GM21360 (cell line): ENCODE measurements around the gene TPM2.

ENCODE experiments used
- ATAC-seq: cut with Tn5 transposase; IDR thresholded peaks from one replicate; pipeline ENCODE4 v1.9.1; 2021; ENCODE audit warnings: mild to moderate bottlenecking, moderate library complexity; ENCODE audit not compliant: unreplicated experiment

Gene TPM2

DNA sequence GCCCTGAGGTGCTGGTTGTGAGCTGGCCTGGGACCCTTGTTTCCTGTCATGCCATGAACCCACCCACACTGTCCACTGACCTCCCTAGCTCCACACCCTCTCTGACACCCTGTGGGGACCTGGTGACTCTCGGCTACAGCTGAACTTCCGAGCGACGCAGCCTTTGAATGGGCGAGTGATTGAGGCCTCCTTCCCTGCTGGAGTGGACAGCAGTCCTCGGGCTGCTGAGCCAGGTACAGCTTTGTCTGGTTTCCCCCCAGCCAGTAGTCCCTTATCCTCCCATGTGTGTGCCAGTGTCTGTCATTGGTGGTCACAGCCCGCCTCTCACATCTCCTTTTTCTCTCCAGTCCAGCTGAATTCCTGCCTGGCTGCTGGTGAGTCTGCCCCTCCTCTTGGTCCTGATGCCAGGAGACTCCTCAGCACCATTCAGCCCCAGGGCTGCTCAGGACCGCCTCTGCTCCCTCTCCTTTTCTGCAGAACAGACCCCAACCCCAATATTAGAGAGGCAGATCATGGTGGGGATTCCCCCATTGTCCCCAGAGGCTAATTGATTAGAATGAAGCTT is 9.9 kb downstream of the TPM2 start:
- ATAC-seq, result no peak

DNA sequence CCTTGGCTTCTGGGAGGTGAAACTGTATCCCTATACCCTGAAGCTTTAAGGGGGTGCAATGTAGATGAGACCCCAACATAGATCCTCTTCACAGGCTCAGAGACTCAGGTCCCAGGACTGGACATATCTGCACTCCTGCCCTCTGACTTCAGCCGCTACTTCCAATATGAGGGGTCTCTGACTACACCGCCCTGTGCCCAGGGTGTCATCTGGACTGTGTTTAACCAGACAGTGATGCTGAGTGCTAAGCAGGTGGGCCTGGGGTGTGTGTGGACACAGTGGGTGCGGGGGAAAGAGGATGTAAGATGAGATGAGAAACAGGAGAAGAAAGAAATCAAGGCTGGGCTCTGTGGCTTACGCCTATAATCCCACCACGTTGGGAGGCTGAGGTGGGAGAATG is 10.6 kb downstream of the TPM2 start:
- ATAC-seq, result no peak

DNA sequence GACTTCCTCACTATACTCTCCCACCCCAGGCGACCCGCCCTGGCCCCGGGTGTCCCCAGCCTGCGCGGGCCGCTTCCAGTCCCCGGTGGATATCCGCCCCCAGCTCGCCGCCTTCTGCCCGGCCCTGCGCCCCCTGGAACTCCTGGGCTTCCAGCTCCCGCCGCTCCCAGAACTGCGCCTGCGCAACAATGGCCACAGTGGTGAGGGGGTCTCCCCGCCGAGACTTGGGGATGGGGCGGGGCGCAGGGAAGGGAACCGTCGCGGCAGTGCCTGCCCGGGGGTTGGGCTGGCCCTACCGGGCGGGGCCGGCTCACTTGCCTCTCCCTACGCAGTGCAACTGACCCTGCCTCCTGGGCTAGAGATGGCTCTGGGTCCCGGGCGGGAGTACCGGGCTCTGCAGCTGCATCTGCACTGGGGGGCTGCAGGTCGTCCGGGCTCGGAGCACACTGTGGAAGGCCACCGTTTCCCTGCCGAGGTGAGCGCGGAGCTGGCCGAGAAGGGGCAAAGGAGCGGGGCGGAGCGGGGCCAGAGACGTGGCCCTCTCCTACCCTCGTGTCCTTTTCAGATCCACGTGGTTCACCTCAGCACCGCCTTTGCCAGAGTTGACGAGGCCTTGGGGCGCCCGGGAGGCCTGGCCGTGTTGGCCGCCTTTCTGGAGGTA is 13.9 kb downstream of the TPM2 start:
- ATAC-seq, result no peak

DNA sequence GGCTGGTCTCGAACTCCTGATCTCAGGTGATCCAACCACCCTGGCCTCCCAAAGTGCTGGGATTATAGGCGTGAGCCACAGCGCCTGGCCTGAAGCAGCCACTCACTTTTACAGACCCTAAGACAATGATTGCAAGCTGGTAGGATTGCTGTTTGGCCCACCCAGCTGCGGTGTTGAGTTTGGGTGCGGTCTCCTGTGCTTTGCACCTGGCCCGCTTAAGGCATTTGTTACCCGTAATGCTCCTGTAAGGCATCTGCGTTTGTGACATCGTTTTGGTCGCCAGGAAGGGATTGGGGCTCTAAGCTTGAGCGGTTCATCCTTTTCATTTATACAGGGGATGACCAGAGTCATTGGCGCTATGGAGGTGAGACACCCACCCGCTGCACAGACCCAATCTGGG is 14.5 kb downstream of the TPM2 start:
- no peak for ATAC-seq

DNA sequence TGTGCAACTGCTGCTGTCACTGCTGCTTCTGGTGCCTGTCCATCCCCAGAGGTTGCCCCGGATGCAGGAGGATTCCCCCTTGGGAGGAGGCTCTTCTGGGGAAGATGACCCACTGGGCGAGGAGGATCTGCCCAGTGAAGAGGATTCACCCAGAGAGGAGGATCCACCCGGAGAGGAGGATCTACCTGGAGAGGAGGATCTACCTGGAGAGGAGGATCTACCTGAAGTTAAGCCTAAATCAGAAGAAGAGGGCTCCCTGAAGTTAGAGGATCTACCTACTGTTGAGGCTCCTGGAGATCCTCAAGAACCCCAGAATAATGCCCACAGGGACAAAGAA is 15.7 kb downstream of the TPM2 start:
- ATAC-seq, result no peak

DNA sequence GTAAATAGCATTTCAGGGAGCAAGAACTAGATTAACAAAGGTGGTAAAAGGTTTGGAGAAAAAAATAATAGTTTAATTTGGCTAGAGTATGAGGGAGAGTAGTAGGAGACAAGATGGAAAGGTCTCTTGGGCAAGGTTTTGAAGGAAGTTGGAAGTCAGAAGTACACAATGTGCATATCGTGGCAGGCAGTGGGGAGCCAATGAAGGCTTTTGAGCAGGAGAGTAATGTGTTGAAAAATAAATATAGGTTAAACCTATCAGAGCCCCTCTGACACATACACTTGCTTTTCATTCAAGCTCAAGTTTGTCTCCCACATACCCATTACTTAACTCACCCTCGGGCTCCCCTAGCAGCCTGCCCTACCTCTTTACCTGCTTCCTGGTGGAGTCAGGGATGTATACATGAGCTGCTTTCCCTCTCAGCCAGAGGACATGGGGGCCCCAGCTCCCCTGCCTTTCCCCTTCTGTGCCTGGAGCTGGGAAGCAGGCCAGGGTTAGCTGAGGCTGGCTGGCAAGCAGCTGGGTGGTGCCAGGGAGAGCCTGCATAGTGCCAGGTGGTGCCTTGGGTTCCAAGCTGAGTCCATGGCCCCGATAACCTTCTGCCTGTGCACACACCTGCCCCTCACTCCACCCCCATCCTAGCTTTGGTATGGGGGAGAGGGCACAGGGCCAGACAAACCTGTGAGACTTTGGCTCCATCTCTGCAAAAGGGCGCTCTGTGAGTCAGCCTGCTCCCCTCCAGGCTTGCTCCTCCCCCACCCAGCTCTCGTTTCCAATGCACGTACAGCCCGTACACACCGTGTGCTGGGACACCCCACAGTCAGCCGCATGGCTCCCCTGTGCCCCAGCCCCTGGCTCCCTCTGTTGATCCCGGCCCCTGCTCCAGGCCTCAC is 16.3 kb downstream of the TPM2 start, which contains the start of gene CA9:
Gene CA9, plus strand, starts transcription at position 797 of the 893 bp plus-strand sequence. Its CDS starts 32 bp downstream, at position 829.
- ATAC-seq, result no peak

DNA sequence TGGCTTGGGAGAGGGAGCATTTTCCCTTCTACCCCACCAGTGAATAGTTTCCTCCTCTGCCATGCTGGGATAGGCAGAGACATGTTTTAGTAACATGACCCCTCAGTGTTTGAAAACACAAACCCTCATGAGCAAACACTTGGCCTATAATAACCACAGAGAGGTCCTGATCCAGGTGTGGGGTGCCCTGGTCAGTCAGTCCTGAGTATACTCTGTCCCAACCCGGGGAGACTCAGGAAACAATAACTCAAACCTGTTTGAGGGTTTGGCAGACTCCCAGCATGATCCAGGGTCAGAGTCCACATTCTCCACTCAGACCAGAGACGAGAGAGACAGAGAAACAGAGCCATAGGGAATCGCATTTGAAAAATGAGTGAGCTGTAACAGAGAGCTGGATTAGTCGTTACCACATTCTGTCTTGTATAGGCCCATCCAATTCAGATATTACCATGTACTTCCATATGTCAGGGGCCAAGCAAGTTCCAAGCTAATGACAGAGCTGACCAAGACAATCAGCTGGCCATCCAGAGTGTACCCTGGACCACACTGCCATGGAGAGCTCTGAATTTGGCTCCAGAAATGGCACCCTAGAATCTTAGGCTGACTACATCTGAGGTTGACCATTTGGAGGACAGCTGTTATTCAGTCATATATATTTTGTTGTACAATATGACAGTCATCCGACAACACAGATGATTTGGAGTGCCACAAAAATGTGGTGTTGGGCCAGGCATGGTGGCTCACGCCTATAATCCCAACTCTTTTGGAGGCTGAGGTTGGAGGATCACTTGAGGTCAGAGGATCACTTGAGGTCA is 20.2 kb downstream of the TPM2 start:
- ATAC-seq, result no peak

DNA sequence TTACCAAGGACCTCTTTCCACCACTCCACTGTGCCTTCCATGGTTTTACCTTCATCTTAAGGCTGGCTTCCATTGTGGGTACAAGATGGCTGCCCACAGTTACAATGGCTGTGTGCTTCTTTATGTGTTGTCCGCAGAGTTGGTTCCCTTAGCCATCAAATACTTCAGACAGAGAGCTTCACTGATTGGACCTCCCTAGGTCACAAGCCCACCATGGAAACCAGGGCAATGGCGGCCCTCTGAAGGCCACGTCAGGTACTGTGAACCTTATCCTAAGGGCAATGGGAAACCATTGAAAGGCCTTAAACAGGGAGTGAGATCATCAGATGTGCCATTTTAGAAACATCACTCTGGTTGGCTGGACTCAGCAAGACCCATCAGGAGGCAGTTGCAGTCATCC is 21.8 kb downstream of the TPM2 start:
- no peak for ATAC-seq

DNA sequence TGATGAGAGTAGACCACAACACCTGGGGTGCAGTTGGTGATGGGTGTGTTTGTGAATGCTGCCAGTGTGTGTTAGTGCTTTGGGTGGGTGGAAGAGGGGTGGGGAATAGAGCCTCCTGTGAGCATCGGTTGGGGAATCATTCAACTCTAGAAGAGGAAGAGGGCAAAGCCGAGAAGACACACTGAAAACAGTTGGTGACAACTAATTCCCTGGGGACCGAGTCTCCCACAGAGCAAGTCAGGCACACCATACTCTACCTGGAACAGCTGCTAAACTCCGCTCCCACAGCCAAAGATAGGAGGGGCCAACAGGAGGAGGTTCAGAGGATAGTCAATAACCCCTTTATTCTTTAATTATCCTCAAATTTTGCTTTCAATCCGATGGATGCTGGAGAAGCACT is 23.2 kb downstream of the TPM2 start:
- ATAC-seq, result no peak

DNA sequence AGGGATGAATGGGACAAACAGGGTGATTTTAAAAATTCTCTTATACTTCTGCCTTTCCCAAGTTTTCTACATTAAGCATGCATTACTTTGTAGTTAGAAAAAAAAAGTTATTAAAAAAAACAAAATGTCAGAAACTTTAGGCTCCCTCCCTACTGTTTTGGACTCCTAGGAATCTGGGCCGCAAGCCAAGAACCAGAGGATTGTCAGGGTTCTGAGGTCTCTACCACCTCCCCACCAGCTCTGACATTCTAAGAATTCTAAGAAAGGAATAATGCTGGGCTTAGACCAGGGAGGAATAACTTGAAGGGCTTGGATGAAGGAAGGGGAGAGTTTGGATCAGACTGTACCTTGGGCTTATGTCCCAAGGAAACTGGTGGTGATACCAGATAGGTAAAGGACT is 23.7 kb downstream of the TPM2 start:
- no peak for ATAC-seq

DNA sequence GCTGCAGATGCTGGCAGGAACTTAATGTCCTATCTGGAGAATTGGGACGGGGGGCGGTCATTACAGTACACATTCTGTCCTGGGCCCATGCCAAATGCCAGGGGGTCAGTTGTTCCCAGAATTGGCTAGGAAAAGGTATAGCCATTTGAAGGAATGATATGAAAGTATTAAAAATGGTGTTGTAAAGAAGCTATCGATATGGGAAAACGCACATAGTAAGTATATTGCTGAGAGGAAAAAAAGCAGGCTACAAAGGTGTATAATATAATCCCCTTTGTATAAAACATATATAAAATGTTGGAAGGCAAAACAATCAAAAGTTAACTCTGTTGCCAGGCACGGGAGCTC is 24.3 kb downstream of the TPM2 start:
- no peak for ATAC-seq

DNA sequence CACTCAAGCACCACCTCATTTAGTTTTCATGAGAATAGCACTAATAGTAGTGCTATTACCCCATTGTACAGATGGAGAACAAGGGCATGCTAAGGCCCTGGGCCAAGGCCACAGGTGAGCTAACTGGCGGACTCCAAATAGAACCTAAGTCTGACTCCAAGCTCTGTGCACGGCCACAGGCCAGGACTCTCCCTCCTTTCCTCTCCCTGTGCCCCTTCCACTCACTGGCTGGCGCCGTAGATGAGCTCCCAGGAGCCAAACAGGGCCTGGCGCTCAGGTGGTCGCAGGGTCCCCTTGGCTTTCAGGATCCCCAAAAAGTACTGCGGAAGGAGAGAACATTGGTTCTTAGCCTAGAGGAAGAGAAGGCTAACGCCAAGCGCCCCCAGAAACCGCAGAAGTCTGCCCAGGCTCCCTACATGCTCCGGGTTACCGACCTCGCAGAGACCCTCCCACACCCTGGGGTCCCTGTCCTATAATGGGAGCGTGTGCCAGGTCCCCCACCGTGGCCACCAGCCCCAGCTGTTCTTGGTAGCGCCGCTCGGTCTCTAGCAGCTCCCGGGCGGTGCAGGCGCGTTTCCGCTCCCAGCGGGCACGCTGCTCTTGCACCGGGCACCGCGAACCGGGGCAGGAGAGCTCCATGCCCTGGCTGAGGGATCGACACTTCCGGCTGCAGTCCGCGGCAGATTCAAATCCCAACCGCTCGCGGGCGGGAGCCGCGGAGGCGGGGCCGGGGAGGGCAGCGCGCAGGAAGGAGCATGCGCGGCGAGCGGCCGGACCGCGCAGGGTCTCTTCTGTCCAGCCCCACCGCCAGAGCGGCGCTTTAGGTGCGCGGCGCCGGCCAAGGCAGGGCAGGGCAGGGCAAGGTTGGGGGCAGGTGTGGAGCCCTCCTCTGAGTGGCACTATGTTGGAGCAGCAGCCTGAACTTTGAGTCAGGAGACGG is 24.9 kb downstream of the TPM2 start, which contains the start of gene ARHGEF39:
Gene ARHGEF39, minus strand, starts transcription at position 665 of the 940 bp plus-strand sequence. Its CDS starts 26 bp downstream, at position 639.
- ATAC-seq, result peak; percentile 70

DNA sequence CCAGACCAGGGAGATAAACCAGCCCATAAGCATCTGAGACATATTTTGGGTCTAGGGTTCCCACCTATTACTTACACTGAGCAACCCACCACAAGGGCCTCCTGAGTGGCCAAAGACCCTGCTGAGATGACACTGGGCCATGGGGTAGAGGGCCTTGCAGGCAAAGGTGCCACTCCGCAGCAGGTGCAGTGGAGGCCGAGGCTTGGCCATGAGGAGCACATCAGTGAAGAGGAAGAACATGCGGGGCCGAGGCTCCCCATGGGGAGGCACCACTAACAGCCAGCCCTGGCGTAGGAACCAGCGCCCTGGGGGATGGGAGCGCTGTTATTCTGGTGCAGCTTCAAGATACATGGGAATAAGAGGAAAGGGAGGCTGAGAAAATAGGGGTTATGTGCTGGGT is 27.3 kb downstream of the TPM2 start:
- no peak for ATAC-seq

DNA sequence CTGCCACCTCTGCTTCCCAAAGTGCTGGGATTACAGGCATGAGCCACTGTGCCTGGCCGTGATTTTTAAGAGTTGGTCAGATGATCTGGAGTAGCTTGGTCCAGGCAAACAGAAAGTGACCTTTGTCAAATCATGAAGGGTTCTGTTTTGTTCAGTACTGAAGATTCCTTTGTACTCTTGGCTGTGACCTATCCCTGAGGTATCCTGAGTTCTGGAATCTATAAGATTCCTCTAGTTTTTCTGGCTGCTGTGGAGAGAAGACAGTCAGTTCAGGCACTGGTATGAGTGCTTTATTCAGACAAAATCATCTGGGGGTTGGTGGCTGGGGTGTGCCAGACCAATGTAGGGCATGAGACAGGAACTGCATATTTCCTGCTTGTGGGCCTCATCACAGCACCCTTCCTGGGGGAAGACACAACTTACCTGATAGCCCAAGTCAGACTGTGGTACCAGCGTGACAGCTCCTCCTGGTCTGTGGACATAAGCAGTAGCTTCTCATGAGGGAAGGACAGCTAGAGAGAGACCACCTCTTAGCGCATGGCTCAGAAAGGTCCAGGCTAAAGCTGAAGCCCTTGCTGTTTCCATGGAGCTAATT is 27.9 kb downstream of the TPM2 start:
- no peak for ATAC-seq

DNA sequence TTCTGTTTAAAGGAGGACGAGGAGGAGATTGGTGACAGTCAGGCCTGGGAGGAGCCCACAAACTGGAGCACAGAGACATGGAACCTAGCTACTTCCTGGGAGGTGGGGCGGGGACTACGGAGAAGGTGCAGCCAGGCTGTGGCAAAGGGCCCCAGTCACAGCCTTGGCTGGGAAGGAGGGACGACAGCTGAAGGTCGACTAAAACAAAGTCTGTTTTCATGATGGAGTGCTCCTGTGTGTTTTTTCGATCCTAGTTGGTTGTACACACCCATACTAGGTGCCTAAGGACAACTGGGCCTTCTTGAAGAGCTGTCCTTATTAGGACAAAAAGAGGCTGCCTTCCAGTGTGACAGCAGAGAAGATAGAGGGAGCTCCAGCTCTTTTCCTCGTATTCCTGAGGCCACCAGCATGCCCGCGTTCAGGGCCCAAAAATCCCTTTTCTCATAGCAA is 28.7 kb downstream of the TPM2 start:
- no peak for ATAC-seq

DNA sequence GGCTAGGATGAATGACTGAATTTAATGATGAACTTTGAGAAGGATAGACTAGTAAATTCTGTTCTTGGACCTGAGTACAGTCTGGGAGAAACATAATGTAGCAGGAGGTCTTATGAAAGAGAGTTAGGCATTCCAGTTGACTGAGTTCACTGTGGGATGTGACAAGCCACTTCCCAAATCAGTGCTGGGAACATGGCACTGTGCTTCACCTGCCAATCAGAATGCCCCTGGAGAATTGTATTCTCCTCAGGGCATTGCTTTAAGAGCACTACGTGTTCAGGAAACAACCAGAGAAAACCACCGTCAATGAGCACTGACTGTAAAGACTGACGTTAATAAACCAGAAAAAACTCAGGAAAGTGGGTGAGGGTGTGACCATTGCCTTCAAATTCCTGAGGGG is 30.4 kb downstream of the TPM2 start:
- ATAC-seq, result no peak

DNA sequence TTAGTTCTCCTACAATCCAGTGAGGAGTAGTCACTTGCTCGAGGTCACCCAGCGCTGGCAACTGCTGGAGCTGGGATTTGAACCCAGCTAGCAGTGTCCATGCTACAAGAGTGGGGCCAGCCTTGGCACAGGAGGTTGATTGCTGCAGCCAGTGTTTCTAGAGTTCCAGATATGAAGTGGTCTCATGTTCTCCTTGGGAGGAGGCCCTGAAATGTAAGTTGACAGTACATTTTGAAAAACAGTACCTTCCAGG is 30.8 kb downstream of the TPM2 start:
- ATAC-seq, result no peak

DNA sequence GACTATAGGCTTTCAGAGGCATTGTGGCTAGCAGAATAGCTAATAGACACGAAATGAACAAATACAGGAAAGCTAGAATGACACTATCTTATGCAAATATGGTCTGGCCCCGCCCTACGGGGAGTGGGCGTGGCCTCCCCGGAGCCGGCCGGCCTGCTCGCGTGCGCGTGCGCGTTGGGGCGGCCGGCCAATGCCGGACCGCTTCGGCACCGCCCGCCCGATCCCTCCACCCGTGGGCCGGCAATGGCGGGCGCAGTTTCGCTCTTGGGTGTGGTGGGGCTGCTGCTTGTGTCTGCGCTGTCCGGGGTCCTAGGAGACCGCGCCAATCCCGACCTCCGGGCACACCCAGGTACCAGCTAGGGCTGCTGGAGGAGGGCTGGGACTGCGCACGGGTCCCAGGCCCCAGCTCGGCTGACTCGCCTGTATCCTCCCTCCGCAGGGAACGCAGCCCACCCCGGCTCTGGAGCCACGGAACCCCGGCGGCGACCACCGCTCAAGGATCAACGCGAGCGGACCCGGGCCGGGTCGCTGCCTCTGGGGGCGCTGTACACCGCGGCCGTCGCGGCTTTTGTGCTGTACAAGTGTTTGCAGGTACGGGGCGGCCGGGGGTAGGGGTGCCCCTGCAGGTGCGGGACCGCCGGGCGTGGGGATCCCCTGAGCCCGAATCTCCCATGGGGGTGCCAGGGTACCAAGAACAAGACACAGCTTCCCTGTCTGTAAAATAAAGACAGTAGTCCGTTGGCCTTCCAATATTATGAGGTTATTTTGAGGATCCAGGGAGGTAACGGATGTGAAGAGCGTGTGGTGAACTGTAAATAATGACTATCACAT is 31.4 kb downstream of the TPM2 start, which contains the start of gene CCDC107:
Gene CCDC107, plus strand, starts transcription at position 156 of the 831 bp plus-strand sequence. Its CDS starts 88 bp downstream, at position 244.
- ATAC-seq, result peak; percentile 43
